Measurements from ENCODE around the gene NUP160. TPM values are rescaled to one million over a fixed set of nuclear protein-coding genes. Genes with fewer than 3 reads are reported as not detected.

NUP160 gene
- total and polyA plus RNA-seq, 2 of the 8 experiments (the other 6 are each of a cell fraction or from before 2014, with no cell fraction given) = 44.6 to 100 TPM

DNA sequence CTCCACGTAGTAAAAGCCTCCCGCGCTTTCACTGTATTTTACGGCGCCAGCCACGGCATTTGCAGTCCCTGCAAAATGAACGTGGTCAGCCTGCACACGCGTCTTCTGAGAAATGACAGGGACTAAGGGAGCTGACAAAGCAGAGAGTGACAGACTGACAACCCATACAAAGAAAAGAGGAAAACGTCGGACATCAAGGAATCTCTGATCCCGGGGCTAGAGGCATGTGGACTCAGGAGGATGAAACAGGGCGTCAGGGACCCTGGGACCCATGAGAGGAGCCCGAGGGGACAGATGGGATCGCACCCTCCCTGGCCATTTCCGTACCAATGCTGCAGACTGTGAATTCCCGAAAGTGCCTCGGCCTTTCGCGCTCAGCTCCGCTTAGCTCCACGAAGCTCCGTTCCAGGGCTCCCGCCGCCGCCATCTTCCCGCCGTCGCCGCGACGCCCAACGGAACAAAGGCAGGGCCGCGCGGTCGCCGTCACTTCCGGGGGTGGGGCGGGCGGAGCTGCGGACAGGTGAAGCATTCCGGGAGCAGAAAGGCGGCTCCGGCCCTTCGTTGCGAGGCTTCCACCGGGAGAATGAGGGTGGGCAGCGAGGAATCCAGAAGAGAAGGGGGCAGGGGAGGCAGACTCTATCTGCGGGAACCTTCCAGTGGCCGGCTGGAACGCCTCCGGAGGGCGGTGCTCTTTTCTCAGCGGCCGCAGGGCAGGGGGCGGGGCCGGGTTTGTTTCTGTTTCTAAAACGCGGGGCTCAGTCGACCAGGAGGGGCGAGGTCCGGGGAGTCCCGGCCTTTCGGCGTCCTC, at the start of gene NUP160 (continued):
- TF ChIP-seq, protein P1, sequence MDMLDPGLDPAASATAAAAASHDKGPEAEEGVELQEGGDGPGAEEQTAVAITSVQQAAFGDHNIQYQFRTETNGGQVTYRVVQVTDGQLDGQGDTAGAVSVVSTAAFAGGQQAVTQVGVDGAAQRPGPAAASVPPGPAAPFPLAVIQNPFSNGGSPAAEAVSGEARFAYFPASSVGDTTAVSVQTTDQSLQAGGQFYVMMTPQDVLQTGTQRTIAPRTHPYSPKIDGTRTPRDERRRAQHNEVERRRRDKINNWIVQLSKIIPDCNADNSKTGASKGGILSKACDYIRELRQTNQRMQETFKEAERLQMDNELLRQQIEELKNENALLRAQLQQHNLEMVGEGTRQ (IDR thresholded peaks at IDR 0.05; ENCODE audit: low read length) = no peak
- no peak for TF ChIP-seq KDM4A (IDR thresholded peaks at IDR 0.05; ENCODE audit: low read depth, low read length, severe bottlenecking)
- no peak for TF ChIP-seq EZH2 (IDR thresholded peaks at IDR 0.05; ENCODE audit: low read depth, low read length, severe bottlenecking)
- TF ChIP-seq JUN (IDR thresholded peaks at IDR 0.05; ENCODE audit: low read depth, low read length) = no peak
- TF ChIP-seq SAP30 (IDR thresholded peaks at IDR 0.05; ENCODE audit: insufficient read depth, insufficient replicate concordance, low read length) = peak; percentile 87
- no peak for TF ChIP-seq HDAC6 (IDR thresholded peaks at IDR 0.05; ENCODE audit: low read depth, low read length)
- no peak for TF ChIP-seq CHD7 (IDR thresholded peaks at IDR 0.05; ENCODE audit: insufficient replicate concordance, low read length)
- TF ChIP-seq RBBP5 (IDR thresholded peaks at IDR 0.05; ENCODE audit: borderline replicate concordance, low read depth, low read length) = 0 out of 2 replicates have a peak, but pooled peaks have one; percentile 73
